AG09309 (cell line): Measurements from ENCODE around the gene OIT3.
"Not testable (repeated sequence)": the region's sequence is repeated elsewhere in the genome, so short reads cannot be mapped to it uniquely, and the experiment has no call there.

Experiments
- DNase-seq: peaks from one replicate; pipeline ENCODE4 v3.0.0-alpha.2; 2010; ENCODE audit warnings: low read depth
- H3K4me3 ChIP-seq: 2 replicates; pipeline ENCODE4 v1.5.1; 2011; ENCODE audit warnings: mild to moderate bottlenecking, low read depth, low read length, moderate library complexity; ENCODE audit not compliant: control insufficient read depth
- CTCF ChIP-seq: IDR thresholded peaks from 2 replicates; pipeline ENCODE4 v1.5.1; 2011; ENCODE audit warnings: mild to moderate bottlenecking, low read depth, low read length, inconsistent platforms; ENCODE audit not compliant: insufficient read depth, control insufficient read depth; ENCODE audit errors: missing control alignments

The OIT3 gene

GRCh38 chr10:72910705-72911104, 17.2 kb downstream of the OIT3 start:
- no peak overlapping the region for H3K4me3 ChIP-seq
- DNase-seq: no peak
- TF ChIP-seq CTCF: no peak

GRCh38 chr10:72911758-72912157, 18.2 kb downstream of the OIT3 start:
- TF ChIP-seq CTCF: no peak
- no peak for DNase-seq
- H3K4me3 ChIP-seq: no peak overlapping the region

GRCh38 chr10:72912736-72913135, 19.2 kb downstream of the OIT3 start:
- TF ChIP-seq CTCF: no peak
- DNase-seq: no peak
- H3K4me3 ChIP-seq: no peak overlapping the region

- DNase-seq: no peak
- no peak for TF ChIP-seq CTCF
- H3K4me3 ChIP-seq: no peak overlapping the region
Measured at GRCh38 chr10:72913287-72913686, 19.7 kb downstream of the OIT3 start.

- not testable (repeated sequence) for DNase-seq, H3K4me3 ChIP-seq
Measured at GRCh38 chr10:72917201-72917600, 23.7 kb downstream of the OIT3 start.

GRCh38 chr10:72917803-72918332, 24.3 kb downstream of the OIT3 start:
- DNase-seq, H3K4me3 ChIP-seq: not testable (repeated sequence)

GRCh38 chr10:72918352-72918751, 24.8 kb downstream of the OIT3 start:
- TF ChIP-seq CTCF: no peak
- no peak for DNase-seq
- no peak overlapping the region for H3K4me3 ChIP-seq

- DNase-seq, H3K4me3 ChIP-seq: not testable (repeated sequence)
Measured at GRCh38 chr10:72921147-72921683, 27.7 kb downstream of the OIT3 start.
